Mammary epithelial cell (primary cell): ENCODE measurements around the gene CCL21.

ENCODE experiments used
- EZH2 ChIP-seq: IDR thresholded peaks from 2 replicates; pipeline ENCODE4 v1.6.1; 2012; ENCODE audit warnings: low read length, inconsistent platforms, borderline replicate concordance
- TF ChIP-seq, protein P1 (sequence below), 2 donors: IDR thresholded peaks in 1 of 2; conservative IDR thresholded peaks in 1 of 2; 2 replicates each; pipeline ENCODE4 v1.5.1; 2011 to 2012; ENCODE audit warnings: inconsistent platforms in 2 of 2, low read length in 2 of 2, mild to moderate bottlenecking in 2 of 2, control low read depth in 1 of 2, low read depth in 1 of 2; ENCODE audit not compliant: insufficient read depth in 1 of 2; ENCODE audit errors: extremely low read depth in 1 of 2

- TF ChIP-seq, protein P1, sequence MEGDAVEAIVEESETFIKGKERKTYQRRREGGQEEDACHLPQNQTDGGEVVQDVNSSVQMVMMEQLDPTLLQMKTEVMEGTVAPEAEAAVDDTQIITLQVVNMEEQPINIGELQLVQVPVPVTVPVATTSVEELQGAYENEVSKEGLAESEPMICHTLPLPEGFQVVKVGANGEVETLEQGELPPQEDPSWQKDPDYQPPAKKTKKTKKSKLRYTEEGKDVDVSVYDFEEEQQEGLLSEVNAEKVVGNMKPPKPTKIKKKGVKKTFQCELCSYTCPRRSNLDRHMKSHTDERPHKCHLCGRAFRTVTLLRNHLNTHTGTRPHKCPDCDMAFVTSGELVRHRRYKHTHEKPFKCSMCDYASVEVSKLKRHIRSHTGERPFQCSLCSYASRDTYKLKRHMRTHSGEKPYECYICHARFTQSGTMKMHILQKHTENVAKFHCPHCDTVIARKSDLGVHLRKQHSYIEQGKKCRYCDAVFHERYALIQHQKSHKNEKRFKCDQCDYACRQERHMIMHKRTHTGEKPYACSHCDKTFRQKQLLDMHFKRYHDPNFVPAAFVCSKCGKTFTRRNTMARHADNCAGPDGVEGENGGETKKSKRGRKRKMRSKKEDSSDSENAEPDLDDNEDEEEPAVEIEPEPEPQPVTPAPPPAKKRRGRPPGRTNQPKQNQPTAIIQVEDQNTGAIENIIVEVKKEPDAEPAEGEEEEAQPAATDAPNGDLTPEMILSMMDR (conservative IDR thresholded peaks at IDR 0.05 in 1 of 2, IDR thresholded peaks at IDR 0.05 in 1 of 2; ENCODE audit: extremely low read depth in 1 of 2, insufficient read depth in 1 of 2, low read depth in 1 of 2, low read length in 2 of 2), result no peak
- TF ChIP-seq EZH2, result no peak
These were observed 25.8 kb downstream of the CCL21 start for GRCh38 chr9:34684145-34684544.
